Measurements from ENCODE around the gene ANXA8.

Gene ANXA8

DNA sequence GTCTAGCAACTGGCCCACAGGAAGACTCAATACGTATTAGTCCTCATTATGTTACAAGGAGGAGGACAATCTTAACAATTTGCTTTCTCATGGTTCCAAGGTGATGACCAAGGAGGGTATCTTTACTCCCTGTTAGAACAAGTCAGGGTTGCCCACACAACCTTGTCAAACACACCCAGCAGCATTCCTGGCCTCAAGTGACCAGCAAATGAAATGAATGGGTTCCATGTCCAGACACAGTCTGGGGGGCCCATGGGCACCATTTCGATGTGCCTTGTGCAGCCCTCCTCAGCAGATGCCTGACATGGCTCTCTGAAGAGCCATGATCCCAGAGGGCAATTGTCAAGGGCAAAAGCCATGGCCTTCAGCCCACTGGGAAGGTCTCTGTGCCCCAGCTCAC lies 40.8 kb downstream of the ANXA8 start:
- Histone ChIP-seq H3K4me2 (ENCODE audit: insufficient read depth, low read length, poor library complexity, severe bottlenecking) (no peak overlapping the region), H4K91ac (ENCODE audit: low read depth, low read length, poor library complexity) (no peak overlapping the region), H2BK15ac (ENCODE audit: low read length) (no peak overlapping the region), H3K4me3 (ENCODE audit: low read length in 2 of 2) (no peak overlapping the region), H3K9me3 (replicated peaks in 1 of 2; ENCODE audit: control insufficient read depth in 2 of 2, insufficient read depth in 1 of 2, low read depth in 1 of 2, low read length in 2 of 2) (peaks cover 0 to 6% of the 10 kb centered on the region in 2 donors), H3K4me1 (ENCODE audit: control insufficient read depth in 2 of 2, insufficient read depth in 1 of 2, low read depth in 1 of 2, low read length in 2 of 2) (peaks cover 0 to 2% of the 10 kb centered on the region in 2 donors), H3K27me3 (ENCODE audit: control insufficient read depth in 3 of 3, insufficient read depth in 3 of 3, low read depth in 1 of 3, low read length in 3 of 3) (no peaks in the 10 kb centered on the region), H2BK120ac (ENCODE audit: low read depth, low read length) (no peak overlapping the region), H3K79me1 (ENCODE audit: low read depth, low read length) (no peaks in the 10 kb centered on the region), H2AK5ac (ENCODE audit: low read depth, low read length) (no peak overlapping the region), H3K27ac (replicated peaks; ENCODE audit: low read length) (no peak overlapping the region), H3K23ac (ENCODE audit: low read depth, low read length, poor library complexity) (no peak overlapping the region), H3K4ac (ENCODE audit: low read length) (no peak overlapping the region), H3K36me3 (replicated peaks in 1 of 2; ENCODE audit: control insufficient read depth in 2 of 2, insufficient read depth in 2 of 2, low read length in 2 of 2) (no peaks in the 10 kb centered on the region), H3K9ac (ENCODE audit: low read depth, low read length, poor library complexity) (no peak overlapping the region), H2BK12ac (ENCODE audit: low read length) (no peak overlapping the region), H2BK5ac (ENCODE audit: low read length) (no peak overlapping the region), H4K8ac (ENCODE audit: low read depth, low read length) (no peak overlapping the region), H2AFZ (ENCODE audit: low read length) (no peak overlapping the region), H3K18ac (ENCODE audit: low read length) (no peak overlapping the region), H3K14ac (ENCODE audit: low read length) (no peak overlapping the region)
- no peak for DNase-seq (ENCODE audit: low spot score)
- no CpG with 5 or more reads among the region's 2 CpGs for WGBS, 2 donors (ENCODE audit: extremely low coverage in 2 of 2, insufficient read length in 2 of 2, insufficient replicate concordance in 1 of 2)

DNA sequence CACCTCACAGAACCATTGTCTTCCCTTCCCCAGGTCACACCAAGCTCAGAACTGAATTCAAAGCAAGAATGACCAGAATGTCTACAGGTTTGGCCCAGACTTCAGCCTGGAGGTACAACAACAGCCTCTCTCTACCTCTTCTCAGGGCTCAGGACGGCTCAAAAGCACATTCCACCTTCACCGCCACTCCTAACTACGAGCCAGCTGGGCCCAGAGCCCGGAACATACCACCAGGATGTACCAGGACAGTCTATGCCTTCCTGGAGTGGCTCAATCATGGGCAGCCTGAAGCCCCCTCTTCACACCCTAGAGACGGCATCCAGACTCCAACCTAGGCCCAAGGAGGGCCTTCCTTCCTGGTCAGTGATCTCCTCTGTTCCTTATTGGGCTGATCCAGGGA lies 41.6 kb downstream of the ANXA8 start:
- Histone ChIP-seq H3K18ac (ENCODE audit: low read length) (no peak overlapping the region), H3K27me3 (ENCODE audit: control insufficient read depth in 3 of 3, insufficient read depth in 3 of 3, low read depth in 1 of 3, low read length in 3 of 3) (no peaks in the 10 kb centered on the region), H3K27ac (replicated peaks; ENCODE audit: low read length) (no peak overlapping the region), H2AFZ (ENCODE audit: low read length) (no peak overlapping the region), H2BK12ac (ENCODE audit: low read length) (no peak overlapping the region), H3K9ac (ENCODE audit: low read depth, low read length, poor library complexity) (no peak overlapping the region), H2AK5ac (ENCODE audit: low read depth, low read length) (no peak overlapping the region), H4K8ac (ENCODE audit: low read depth, low read length) (no peak overlapping the region), H3K14ac (ENCODE audit: low read length) (no peak overlapping the region), H3K36me3 (replicated peaks in 1 of 2; ENCODE audit: control insufficient read depth in 2 of 2, insufficient read depth in 2 of 2, low read length in 2 of 2) (no peaks in the 10 kb centered on the region), H3K23ac (ENCODE audit: low read depth, low read length, poor library complexity) (peak overlapping the region; percentile 35), H3K4me2 (ENCODE audit: insufficient read depth, low read length, poor library complexity, severe bottlenecking) (no peak overlapping the region), H2BK5ac (ENCODE audit: low read length) (no peak overlapping the region), H3K79me1 (ENCODE audit: low read depth, low read length) (no peaks in the 10 kb centered on the region), H3K4ac (ENCODE audit: low read length) (no peak overlapping the region), H2BK120ac (ENCODE audit: low read depth, low read length) (no peak overlapping the region), H3K9me3 (replicated peaks in 1 of 2; ENCODE audit: control insufficient read depth in 2 of 2, insufficient read depth in 1 of 2, low read depth in 1 of 2, low read length in 2 of 2) (peaks cover 0 to 4% of the 10 kb centered on the region in 2 donors), H4K91ac (ENCODE audit: low read depth, low read length, poor library complexity) (no peak overlapping the region), H3K4me1 (ENCODE audit: control insufficient read depth in 2 of 2, insufficient read depth in 1 of 2, low read depth in 1 of 2, low read length in 2 of 2) (peaks cover 0 to 2% of the 10 kb centered on the region in 2 donors), H3K4me3 (ENCODE audit: low read length in 2 of 2) (no peak overlapping the region), H2BK15ac (ENCODE audit: low read length) (no peak overlapping the region)
- no CpG with 5 or more reads among the region's 5 CpGs for WGBS, 2 donors (ENCODE audit: extremely low coverage in 2 of 2, insufficient read length in 2 of 2, insufficient replicate concordance in 1 of 2)
- DNase-seq (ENCODE audit: low spot score): no peak

DNA sequence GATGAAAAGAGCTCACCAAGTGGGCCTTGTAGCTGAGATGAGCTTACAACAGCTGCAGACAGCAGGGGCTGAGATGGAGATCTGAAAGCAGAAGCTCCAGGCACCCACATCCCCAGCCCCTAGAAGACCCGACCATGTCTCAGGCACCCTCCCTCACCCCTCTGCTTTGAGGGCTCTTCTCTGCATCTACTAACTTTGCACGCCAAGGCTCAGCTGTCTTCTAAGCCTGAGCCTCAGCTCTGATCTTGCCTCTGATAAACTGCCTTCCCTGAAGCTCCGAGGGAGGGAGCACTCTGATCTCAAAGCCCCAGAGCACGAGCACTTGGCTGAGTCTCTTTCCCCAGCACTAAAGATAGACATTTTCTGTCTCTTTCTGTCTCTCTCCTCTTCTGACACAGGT lies 42.0 kb downstream of the ANXA8 start:
- peaks cover 0 to 4% of the 10 kb centered on the region in 2 donors for H3K9me3 ChIP-seq (replicated peaks in 1 of 2; ENCODE audit: control insufficient read depth in 2 of 2, insufficient read depth in 1 of 2, low read depth in 1 of 2, low read length in 2 of 2)
- H3K14ac ChIP-seq (ENCODE audit: low read length): no peak overlapping the region
- H3K36me3 ChIP-seq (replicated peaks in 1 of 2; ENCODE audit: control insufficient read depth in 2 of 2, insufficient read depth in 2 of 2, low read length in 2 of 2): no peaks in the 10 kb centered on the region
- H2AFZ ChIP-seq (ENCODE audit: low read length): no peak overlapping the region
- H3K23ac ChIP-seq (ENCODE audit: low read depth, low read length, poor library complexity): peak overlapping the region; percentile 35
- H2BK15ac ChIP-seq (ENCODE audit: low read length): no peak overlapping the region
- no peaks in the 10 kb centered on the region for H3K27me3 ChIP-seq (ENCODE audit: control insufficient read depth in 3 of 3, insufficient read depth in 3 of 3, low read depth in 1 of 3, low read length in 3 of 3)
- no peak overlapping the region for H3K18ac ChIP-seq (ENCODE audit: low read length)
- no peak for DNase-seq (ENCODE audit: low spot score)
- H2BK12ac ChIP-seq (ENCODE audit: low read length): no peak overlapping the region
- no peak overlapping the region for H4K91ac ChIP-seq (ENCODE audit: low read depth, low read length, poor library complexity)
- no peak overlapping the region for H2BK5ac ChIP-seq (ENCODE audit: low read length)
- H3K27ac ChIP-seq (replicated peaks; ENCODE audit: low read length): no peak overlapping the region
- no CpG with 5 or more reads among the region's 4 CpGs for WGBS, 2 donors (ENCODE audit: extremely low coverage in 2 of 2, insufficient read length in 2 of 2, insufficient replicate concordance in 1 of 2)
- no peak overlapping the region for H2AK5ac ChIP-seq (ENCODE audit: low read depth, low read length)
- H3K4ac ChIP-seq (ENCODE audit: low read length): no peak overlapping the region
- H3K4me2 ChIP-seq (ENCODE audit: insufficient read depth, low read length, poor library complexity, severe bottlenecking): no peak overlapping the region
- no peaks in the 10 kb centered on the region for H3K79me1 ChIP-seq (ENCODE audit: low read depth, low read length)
- peaks cover 0 to 2% of the 10 kb centered on the region in 2 donors for H3K4me1 ChIP-seq (ENCODE audit: control insufficient read depth in 2 of 2, insufficient read depth in 1 of 2, low read depth in 1 of 2, low read length in 2 of 2)
- no peak overlapping the region for H2BK120ac ChIP-seq (ENCODE audit: low read depth, low read length)
- no peak overlapping the region for H3K9ac ChIP-seq (ENCODE audit: low read depth, low read length, poor library complexity)
- H4K8ac ChIP-seq (ENCODE audit: low read depth, low read length): no peak overlapping the region
- H3K4me3 ChIP-seq (ENCODE audit: low read length in 2 of 2): no peak overlapping the region

DNA sequence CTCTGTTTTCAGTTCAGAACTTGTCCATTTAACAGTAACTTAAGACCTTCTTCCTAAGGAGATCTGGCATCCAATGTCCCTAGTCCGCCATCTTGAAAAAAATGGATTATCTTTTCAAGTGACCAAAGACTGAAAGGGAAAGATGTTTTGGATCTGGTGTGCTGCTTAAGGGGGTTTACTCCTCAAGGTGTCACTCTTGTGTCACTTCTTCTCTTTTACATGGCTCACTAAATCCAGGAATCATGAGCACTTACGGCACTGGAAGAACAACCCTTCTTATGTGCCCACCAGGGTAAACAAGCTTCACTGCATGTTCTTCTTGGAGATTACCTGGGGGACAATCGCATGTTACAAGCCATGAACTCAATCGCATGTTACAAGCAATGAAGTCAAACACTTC lies 43.7 kb downstream of the ANXA8 start:
- Histone ChIP-seq H2BK120ac (ENCODE audit: low read depth, low read length) (no peak overlapping the region), H3K79me1 (ENCODE audit: low read depth, low read length) (no peaks in the 10 kb centered on the region), H2BK12ac (ENCODE audit: low read length) (no peak overlapping the region), H3K4ac (ENCODE audit: low read length) (no peak overlapping the region), H3K23ac (ENCODE audit: low read depth, low read length, poor library complexity) (no peak overlapping the region), H4K91ac (ENCODE audit: low read depth, low read length, poor library complexity) (no peak overlapping the region), H3K27me3 (ENCODE audit: control insufficient read depth in 3 of 3, insufficient read depth in 3 of 3, low read depth in 1 of 3, low read length in 3 of 3) (no peaks in the 10 kb centered on the region), H2AK5ac (ENCODE audit: low read depth, low read length) (no peak overlapping the region), H3K18ac (ENCODE audit: low read length) (no peak overlapping the region), H2AFZ (ENCODE audit: low read length) (no peak overlapping the region), H3K27ac (replicated peaks; ENCODE audit: low read length) (no peak overlapping the region), H3K14ac (ENCODE audit: low read length) (no peak overlapping the region), H3K36me3 (replicated peaks in 1 of 2; ENCODE audit: control insufficient read depth in 2 of 2, insufficient read depth in 2 of 2, low read length in 2 of 2) (no peaks in the 10 kb centered on the region), H4K8ac (ENCODE audit: low read depth, low read length) (no peak overlapping the region), H3K9me3 (replicated peaks in 1 of 2; ENCODE audit: control insufficient read depth in 2 of 2, insufficient read depth in 1 of 2, low read depth in 1 of 2, low read length in 2 of 2) (no peaks in the 10 kb centered on the region), H2BK5ac (ENCODE audit: low read length) (no peak overlapping the region), H3K9ac (ENCODE audit: low read depth, low read length, poor library complexity) (no peak overlapping the region), H3K4me1 (ENCODE audit: control insufficient read depth in 2 of 2, insufficient read depth in 1 of 2, low read depth in 1 of 2, low read length in 2 of 2) (peaks cover 0 to 2% of the 10 kb centered on the region in 2 donors), H3K4me2 (ENCODE audit: insufficient read depth, low read length, poor library complexity, severe bottlenecking) (no peak overlapping the region), H3K4me3 (ENCODE audit: low read length in 2 of 2) (no peak overlapping the region), H2BK15ac (ENCODE audit: low read length) (no peak overlapping the region)
- DNase-seq (ENCODE audit: low spot score): no peak
- no CpG with 5 or more reads among the region's 4 CpGs for WGBS, 2 donors (ENCODE audit: extremely low coverage in 2 of 2, insufficient read length in 2 of 2, insufficient replicate concordance in 1 of 2)
